NK-92 treated with Interleukin-12 subunit alpha and Interleukin-12 subunit beta, amount 100 ng/mL, for 24 hours (cell line): ENCODE results near the gene GTPBP4.
"Not testable (repeated sequence)": the region's sequence is repeated elsewhere in the genome, so short reads cannot be mapped to it uniquely, and the experiment has no call there.

ENCODE experiments used
- DNase-seq: peaks from one replicate; lab custom pipeline; 2025; lab: John Stamatoyannopoulos, UW

Gene GTPBP4

DNA sequence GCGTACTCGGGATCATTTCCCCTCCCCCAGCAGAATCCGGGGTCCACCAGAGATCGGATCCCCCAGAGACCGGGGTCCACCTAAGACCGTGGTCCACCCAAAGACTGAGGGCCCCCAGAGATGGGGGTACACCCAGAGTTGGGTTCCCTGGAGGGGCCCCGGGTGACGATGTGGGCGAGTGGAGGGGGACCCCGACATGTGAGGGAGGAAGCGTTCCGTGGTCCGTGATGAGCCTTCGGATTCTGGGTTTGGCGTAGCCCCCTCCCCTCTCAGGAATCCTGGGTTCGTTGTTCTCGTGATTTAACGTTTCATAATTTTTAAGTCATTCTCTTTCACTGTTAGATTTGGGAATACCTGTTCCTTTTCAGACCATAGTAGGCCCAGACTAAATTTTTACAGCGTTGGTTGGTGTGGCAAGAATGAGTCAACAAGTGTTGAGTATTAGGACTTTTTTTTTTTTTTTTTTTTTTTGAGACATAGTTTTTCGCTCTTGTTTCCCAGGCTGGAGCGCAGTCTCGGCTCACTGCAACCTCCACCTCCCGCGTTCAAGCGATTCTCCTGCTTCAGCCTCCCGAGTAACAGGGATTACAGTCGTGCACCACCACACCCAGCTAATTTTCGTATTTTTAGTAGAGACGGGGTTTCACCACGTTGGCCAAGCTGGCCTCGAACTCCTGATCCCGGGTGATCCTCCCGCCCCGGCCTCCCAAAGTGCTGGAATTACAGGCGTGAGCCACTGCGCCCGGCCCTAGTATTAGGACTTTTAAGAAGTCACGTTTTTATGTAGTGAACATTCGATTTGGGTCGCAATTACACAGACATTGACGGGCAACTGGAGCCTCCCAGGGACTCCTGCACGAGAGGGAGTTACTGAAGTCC, 672 bp downstream of the GTPBP4 start:
- DNase-seq: no peak

DNA sequence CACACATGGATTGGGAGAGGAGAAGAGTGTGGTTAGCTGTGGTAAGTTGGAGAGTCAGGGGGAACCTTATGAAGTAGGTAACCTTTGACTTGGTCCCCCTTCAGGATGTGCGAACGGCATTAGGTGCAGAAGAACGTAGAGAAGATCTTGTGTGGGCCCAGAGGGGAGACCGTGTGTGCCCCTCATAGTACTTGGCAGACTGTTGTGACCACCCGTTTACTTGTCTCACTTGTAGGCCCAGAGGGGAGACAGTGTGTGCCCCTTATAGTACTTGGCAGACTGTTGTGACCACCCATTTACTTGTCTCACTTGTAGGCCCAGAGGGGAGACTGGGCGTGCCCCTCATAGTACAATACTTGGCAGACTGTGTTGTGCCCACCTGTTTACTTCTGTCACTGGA, 2.6 kb downstream of the GTPBP4 start:
- DNase-seq: no peak

DNA sequence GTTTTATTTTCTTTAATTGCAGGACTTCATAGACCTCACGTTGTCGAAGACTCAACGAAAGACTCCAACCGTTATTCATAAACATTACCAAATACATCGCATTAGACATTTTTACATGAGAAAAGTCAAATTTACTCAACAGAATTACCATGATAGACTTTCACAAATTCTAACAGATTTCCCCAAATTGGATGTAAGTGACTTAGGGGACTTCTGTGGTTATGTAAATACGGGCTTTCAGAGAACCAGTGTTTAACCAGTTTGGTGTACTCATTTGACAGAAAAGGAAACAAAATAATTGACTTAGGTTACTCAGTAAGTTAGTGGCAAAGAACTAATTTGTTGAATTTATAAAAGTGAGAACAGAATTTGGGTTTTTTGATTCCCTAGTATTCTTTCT, 4.2 kb downstream of the GTPBP4 start:
- no peak for DNase-seq

DNA sequence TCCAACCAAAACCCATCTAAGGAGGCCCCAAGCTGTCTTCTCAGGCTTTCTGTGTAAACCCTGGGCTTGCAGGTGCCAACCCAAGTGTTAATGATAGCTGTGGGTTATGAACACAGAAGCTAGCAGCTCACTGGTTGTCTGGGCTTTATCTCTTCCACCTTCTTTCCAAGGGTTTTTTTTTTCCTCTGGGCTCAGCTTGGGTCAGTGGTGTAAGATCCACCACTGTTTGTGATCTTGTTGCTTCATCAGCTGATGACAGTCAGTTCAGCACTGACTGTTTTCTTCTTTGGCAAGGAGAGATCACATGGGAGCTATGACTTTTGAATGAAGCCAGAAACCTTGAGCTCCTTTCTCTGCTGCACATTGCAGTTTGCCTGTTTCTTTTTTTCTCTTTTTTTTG, 4.6 kb downstream of the GTPBP4 start:
- no peak for DNase-seq

DNA sequence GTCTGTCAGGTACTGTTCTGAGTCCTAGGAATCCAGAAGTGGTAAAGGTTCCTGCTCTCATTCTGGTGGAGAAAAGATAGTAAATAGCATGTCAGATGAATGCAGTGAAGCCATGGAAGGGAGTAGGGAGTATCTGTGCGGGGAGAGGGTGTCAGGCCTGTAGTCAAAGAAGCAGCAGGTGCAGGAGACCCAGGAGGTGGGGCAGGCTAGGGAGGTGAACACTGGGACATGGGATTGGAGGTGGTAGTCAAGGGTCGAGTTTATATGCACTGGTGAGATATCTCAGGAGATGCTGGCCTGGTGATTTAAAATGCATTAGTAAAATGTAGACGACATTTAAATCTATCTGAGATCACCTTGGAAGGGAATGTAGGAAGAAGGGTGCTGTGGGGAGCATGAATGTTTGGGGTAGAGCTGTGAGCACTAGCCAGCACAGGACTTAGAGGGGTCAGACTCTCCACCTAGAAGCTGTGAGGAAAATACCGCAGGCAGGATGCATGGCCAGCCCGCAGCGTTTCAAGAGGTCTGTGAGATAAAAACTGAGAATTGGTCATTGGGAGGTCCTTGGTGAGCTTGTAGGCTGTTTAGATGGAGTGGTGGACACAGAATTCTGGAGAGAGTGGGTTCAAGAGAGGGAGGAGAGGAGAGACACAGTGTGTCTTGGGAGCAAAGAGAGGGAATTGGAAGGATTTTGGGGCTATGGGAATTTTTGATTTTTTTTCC, 6.8 kb downstream of the GTPBP4 start:
- no peak for DNase-seq

DNA sequence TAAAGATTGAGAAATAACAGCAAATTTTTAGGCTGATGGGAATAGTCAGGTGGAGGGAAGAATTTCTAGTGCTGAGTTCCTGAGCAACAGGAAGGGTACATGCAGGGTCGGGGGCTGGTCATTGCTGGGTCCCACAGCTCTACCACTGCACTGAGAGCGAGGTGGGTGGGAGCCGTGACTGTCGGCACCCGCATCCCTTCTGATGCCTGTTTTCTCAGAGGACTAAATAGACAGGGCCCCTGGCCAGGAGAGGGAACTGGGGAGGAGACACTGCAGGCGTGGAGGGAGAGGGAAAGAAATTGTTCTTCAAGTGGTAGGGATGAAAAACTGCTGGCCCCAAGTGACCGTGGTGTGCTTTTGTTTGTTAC, 7.3 kb downstream of the GTPBP4 start:
- DNase-seq: no peak

DNA sequence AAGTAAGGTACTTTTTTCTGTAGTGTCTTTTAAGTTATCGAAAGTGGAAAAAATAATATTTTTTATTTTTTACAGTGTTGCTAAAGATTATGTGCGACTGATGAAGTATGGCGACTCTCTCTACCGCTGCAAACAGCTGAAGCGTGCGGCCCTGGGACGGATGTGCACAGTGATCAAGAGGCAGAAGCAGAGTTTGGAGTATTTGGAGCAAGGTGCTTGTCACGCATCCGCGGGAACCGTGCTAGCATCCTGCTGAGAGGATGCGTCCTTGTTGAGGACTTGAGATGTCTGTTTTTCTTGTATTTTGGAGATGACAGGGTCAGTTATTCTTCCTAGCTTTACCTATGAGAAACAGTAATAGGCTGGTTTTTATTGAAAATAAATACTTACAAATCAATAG, 7.8 kb downstream of the GTPBP4 start:
- DNase-seq: no peak

DNA sequence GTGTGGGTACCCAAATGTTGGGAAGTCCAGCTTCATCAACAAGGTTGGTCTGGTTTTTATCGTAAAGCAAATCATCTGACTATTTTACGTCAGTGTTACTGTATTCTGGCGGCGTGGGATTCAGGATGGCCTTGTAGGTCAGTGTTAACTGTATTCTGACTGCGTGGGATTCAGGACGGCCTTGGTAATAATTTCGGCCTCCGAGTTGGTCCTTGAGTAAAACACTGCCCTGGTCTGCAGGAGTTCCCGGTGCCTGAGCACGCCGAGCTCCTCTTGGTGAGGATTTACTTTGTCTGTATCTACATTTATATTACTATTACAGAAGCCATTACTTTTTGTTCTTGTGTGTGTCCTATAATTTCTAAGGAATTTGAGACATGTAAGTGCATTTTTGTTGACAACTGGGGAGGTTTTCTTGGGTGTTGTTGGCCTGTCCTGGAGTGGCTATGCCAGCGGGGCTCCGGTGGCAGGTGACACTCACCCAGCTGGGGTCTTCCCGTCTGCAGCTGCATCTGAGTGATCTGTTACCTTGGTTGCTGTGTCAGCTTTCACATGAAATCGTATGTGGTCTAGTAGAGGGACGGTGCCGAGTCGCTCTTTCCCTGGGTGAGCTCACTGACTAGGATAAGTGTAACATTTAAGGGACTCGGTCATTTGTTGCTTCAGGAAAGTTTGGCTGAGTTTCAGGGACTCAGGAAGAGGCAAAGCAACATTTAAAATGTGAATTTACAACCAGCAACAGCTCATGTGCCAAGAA, 9.2 kb downstream of the GTPBP4 start:
- no peak for DNase-seq

DNA sequence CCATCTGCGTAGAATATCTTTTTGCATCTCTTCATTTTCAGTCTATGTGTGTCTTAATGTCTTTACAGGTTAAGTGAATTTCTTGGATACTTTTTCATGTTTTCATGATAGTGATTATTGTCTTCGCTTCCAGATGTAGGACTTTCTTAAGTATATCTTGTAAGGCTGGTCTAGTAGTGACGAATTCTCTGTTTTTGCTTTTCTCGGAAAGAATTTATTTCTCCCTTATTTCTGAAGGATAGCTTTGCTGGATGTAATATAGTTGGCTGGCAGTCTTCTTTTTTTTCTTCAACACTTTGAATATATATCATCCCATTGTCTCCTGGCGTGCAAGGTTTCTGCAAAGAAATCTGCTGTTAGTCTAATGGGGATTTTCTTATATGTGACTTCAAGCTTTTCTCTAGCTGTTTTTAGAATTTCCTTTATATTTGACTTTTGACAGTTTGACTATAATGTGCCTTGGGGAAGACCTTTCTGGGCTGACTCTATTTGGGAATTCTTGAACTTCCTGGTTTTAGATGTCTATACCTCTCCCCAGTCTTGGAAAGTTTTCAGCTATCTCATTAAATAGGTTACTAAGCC, 14.3 kb downstream of the GTPBP4 start:
- DNase-seq: no peak

DNA sequence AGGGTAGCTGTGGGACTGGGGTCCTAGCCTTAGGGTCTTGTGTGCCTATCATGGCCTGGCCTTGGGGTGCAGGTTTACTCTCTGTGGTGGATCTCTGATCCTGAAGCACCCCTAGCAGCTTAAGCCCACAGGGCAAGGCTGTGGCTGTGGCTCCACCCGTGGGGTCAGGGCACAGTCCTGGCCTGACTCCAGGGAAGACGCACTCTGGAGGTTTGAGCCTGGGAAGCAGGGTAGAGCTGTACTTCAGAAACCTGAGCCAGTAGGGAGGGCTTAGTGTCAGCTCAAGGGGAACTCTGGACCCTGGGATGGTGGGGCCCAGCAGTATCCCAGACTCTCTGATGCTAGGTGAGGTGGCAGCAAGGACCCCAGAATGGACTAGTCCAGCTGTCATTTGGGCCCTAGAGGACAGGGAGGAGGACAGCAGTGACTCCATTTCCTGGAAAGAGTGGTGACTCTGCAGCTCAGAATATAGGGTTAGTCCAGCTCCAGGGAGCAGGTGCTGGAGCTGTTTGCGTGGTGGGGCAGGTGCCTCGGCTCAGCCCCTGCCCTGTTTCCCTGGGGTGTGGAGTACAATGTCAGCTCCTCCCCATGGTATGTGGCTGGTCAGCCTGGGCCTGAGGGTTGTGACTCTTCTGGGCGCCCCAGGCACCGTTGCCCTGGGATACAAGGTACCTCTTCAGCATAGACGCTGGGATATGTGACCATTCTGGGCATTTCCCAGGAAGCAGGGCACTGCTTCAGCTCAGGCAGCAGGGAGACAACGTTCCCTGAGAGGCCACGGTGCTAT, 15.8 kb downstream of the GTPBP4 start:
- DNase-seq: no peak

DNA sequence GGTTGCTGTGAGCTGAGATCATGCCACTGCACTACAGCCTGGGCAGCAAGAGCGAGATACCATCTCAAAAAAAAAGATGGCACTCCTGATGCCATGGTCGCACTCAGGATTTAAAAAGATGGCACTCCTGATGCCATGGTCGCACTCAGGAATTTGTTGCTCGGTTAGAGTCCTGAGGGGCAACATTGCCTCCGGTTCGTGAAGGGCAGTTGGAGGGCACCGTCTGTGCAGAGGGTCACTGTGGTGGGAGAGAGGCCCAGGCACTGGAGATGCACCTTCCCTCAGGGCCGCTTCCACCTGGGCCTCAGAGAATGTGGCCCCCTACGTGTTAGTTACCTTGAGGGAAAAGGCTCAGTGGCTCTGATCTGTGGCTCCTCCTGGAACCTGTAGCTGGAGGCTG, 18.3 kb downstream of the GTPBP4 start:
- no peak for DNase-seq

DNA sequence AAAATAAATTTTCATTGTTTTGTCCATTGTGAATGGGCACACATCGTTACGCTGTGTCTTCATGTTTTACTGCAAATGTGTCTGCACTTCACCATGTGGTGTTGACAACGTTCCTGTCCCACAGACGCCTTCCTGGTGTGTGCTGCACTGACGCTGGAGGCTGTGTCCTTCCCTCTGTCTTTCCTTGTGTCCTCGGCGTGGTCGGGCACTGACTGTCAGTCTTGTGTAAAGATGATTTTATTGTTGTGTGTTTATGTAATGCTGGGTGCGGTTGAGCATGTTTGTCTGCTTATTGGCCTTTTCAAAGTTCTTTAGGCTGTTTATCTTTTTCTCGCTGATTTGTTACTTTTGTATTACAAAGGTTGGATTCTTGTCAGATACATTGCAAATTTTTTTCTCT, 19.3 kb downstream of the GTPBP4 start:
- DNase-seq: no peak

DNA sequence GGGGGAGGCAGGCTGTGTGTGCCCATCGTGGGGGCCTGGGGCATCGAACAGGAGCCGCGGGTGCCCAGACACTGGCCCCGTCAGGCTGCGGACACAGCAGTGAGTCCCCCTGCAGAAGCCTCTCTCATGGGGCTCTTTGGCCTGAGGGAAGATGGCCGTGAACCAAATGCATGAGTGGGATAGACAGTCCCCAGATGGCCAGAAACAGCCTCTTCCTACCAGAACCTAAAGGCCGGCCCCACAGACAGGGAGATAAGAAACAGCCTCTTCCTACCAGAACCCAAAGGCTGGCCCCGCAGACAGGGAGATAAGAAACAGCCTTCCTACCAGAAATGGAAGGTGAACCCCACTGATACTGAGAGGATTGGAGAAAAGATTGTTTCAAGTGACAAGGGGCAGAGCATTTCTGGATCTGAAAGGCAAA, 20.8 kb downstream of the GTPBP4 start:
- DNase-seq: no peak

DNA sequence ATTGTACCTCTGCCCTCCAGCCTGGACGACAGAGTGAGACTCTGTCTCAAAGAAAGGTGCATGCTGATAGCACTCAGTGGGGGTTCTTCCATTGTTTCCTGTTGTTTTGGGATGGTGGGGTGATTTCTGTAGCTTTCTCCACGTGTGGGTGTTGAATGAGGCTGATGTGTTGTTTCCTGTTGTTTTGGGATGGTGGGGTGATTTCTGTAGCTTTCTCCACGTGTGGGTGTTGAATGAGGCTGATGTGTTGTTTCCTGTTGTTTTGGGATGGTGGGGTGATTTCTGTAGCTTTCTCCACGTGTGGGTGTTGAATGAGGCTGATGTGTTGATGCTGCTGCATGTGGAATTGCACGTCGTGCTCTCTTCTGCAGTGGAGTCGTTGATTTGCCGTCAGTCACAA, 21.7 kb downstream of the GTPBP4 start:
- DNase-seq: not testable (repeated sequence)

DNA sequence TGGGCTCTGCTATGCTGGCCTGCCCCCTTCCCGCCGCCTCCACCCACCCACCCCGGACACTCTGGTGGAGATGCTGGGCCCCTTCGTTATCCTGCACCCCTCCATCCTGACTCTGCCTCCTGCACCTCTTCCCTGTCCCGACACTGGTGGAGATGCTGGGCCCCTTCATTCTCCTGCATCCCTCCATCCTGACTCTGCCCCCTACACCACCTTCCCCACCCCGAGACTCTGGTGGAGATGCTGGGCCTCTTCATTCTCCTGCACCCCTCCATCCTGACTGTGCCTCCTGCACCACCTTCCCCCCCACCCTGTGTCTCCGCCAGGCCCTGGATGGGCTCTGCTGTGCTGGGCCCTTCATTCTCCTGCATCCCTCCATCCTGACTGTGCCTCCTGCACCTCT, 22.5 kb downstream of the GTPBP4 start:
- no peak for DNase-seq

DNA sequence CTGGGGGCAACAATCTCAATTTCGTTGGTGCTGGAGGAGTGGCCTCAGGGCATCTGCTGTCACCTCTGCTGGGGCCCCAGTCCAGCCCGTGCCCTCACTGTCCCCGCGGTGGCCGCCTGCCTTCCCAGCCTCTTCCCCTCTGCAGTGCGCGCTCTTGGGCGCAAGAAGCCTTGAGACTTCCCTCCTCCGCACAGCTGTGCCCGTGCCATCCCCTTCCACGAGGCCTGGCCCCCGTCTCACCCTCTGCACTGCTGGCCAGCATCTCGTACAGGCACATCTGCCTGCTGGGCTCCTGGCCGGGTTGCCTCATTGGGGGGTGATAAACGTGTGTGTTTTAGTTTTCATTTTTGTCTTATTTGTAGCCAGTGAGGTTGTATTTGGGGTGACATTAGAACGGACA, 23.5 kb downstream of the GTPBP4 start:
- DNase-seq: no peak

DNA sequence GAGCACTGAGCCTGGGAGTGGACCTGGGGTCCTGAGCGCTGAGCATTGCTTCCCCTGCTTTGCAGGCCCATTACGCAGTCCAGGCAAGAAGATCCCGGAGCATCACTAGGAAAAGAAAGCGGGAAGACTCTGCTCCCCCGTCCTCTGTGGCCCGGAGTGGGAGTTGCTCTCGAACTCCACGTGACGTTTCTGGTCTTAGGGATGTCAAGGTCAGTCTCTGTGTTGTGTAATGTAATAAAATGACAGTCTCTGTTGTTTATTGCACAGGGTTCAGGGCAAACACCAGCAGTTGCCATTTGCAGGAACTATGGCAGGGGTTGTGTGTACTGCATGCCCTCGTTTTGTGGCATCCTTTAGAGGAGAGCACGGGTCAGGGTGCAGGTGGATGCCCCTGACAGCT, 27.5 kb downstream of the GTPBP4 start:
- DNase-seq: no peak

DNA sequence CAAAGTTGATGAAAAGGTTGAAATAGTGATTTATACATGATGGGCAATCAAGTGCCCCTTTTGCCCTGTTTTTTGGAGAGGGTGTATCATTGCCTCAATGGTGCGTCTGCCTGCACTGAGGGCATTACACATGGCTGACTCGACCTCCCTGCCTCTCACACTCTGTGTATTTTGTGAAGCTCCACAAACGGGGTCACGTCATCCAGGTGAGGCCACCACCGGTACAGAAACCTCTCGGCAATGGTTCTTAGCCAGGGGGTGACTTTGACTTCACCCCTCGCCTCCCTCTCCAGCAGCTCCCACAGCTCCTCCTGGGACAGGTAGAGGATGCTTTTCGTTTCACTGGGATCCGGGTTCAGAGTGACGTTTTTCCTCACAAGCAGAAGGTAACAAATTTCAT, 31.1 kb downstream of the GTPBP4 start:
- no peak for DNase-seq

DNA sequence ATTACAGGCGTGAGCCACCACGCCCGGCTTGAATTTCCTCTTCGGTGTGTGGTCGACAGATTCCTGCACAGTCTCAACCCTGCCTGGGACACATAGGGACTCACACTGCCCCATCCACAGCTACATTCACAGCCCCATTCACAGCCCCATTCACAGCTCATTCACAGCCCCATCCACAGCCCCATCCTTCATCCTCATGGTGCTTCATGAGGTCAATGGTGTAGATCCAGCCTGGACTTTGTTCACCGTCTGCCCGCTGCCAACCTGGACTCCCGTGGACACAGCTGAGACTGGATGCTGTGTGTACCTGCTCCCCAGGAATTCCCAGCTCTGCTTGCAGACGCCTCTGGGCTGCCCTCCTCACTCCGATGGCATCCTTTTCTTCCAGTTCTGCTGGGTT, 32.2 kb downstream of the GTPBP4 start:
- no peak for DNase-seq

DNA sequence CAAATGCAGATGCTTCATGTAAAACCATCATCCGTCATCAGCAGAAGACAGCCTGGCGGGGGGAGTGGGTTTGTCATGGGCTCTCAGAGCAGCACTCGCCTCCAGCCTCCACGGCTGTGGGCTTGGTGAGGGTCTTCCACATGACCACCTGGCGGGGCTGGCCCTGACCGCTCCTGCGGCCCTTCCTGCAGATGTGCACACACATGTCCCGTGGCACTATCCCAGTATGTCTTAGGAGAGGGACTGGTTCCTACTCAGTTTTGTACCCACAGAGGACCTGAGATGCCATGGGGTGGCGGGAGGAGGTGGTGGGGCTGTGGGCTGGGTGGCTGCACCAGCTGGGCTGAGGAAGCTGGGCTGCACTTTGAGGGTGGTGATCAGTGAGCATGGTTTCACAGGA, 32.7 kb downstream of the GTPBP4 start:
- DNase-seq: no peak

DNA sequence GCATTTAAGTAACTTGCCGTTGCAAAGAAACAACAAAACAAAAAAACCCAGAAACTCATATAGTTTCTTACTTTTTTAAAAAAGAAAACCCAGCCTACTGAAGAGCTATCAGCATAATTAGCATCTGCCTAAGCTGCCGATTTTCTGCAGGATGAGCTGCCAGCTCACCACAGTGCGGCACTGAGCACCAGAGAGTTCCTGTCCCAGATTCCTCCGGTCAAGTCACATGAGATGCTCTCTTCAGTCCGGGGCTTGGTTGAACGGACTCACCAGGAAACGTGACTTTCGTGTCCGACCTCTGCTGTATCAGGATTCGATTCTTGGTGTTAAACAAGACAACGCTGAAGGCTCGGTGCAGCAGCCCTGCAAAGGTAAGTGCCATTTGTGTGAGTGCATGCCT, 34.2 kb downstream of the GTPBP4 start:
- DNase-seq: no peak

DNA sequence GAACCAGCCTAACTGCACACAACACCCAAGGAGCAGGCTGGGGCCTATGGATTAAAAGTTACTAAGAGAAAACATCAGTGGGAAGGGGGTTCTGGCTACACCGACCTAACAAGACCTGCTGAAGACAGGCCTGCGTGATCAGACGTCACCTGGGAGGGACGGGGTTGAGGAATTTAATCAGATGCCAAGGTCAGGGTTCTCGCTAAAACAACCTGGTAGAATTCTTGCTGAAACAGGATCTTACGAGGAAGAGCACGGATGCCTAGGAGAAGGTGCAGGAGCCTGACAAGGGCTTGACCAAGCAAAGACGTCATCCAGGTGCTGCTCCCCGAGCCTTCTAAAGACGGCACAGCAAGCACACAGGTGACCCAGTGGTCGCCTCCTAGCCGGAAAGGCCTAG, 35.9 kb downstream of the GTPBP4 start:
- DNase-seq: no peak
